GM12801 (cell line): ENCODE data around the gene NEB.

Experiments used
- CTCF ChIP-seq: IDR thresholded peaks from one replicate; pipeline ENCODE4 v1.5.1; 2011; ENCODE audit warnings: control low read depth; ENCODE audit not compliant: insufficient read length; ENCODE audit errors: extremely low read depth

NEB gene

DNA sequence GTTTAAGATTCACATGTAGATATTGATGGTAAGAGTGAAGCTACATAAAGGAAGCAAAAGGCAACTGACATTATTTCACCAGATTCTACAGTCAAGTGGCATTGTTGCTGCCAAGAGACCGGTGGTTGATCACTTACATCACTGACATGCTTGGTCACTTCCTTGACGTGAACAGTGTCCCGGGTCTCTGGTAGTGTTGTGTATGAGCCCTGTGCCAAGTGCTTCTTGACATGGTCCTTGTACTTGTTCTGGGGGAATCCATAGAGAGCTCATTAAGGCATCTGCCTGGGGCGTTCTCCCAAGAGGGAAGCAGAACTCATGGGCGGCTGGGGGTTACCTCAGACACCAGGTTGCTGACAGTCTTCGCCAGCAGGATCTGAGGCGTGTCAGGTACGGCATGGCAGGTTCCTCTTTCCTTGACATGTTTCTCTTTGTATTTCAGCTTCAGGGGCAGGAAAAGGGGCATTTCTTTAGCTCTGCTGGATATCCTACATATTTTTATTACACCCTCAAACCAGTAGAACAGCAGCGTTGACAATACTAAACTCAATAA is 208.4 kb downstream of the NEB start:
- TF ChIP-seq CTCF: no peak

DNA sequence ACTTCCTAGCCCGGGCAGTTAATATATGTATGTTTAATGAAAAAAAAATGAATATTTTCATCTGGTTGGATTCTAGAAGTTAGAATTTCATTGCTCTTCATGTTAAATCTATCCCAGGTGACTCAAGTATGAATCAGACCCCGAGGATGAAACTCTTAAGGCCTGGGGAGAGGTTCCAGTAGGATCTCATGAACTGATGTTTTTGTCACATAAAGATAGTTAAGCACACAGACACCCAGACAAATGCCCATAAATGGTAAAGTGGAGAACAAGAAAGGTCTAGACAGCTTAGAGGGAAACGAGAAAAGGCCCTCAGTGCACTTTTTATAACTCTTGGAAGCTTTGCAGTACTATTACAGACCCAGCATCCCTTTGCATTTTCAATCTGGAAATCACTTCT is 210.4 kb downstream of the NEB start:
- no peak for TF ChIP-seq CTCF

DNA sequence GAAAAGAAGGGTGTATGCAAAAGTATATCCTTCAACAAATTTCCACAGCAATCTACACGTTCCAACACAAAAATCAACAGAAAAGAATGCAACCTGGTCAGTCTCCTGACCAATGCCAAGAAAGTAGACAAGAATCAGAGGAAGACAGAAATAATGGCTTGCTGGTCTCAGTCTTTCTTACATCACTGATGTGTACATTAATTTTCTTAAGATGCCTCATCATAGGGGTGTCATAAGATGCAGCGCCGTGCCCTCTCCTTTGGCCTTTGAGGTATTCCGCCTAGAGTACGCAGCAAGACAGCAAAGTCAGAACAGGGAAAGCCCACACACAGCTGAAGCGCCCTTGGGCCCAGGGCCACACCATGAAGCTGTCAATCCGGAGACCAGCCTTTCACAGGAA is 211.7 kb downstream of the NEB start:
- no peak for TF ChIP-seq CTCF

DNA sequence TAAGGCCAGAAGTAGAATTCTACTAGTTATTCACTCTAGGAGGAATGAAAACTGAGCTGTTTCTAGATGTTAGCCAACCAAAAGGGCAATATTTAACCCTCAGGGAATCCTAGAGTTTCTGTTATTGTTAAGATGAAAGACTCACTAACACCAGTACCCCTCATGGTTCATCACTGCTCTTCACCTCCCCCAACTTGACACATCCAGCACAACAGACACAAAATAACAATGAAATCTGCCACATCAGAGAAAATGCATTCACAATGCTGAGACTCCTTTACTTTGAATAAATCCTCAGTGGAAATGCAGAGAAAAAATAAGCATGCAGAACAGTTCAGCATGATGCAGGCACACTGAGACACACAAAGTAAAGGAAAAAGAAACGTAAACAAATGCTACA is 213.3 kb downstream of the NEB start:
- TF ChIP-seq CTCF: no peak

DNA sequence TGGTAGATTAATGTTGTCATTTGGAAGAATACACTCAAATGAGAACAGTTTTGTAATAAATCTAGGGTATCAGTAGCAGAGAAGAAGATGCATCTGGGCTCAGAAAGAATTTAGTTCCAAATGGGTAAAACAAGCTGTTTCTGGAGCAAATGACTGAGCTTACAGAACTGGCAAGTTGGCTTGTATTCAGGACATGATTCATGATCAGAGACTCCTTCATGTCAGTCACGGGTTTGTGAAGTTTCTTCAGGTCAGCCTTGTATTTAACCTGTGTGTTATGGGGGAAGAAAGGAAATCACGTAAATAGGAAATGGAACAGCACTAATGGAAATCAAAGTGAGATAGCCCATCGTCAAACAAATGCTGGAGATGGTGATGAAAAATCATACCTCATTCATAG is 215.5 kb downstream of the NEB start:
- no peak for TF ChIP-seq CTCF

GRCh38 chr2:151508519-151508918 is 225.8 kb downstream of the NEB start:
- TF ChIP-seq CTCF: no peak

DNA sequence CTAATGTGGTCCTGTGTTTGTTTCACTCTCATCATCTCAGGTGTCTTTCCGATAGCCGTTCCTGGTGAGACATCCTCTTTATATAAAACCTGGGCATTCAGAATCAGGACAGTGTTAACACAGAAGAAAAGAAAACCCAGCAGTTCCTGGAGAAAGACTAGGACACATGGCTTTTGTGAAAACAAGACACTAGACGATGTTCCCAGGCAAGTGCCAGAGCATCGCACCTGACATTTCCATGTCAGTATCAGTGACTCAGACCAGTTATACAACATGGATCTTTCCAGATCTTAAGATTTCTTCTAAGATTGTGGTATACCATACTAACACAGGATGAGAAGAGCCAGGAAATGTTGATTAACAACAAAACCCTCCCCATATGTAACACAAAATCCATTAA is 228.1 kb downstream of the NEB start:
- no peak for TF ChIP-seq CTCF

GRCh38 chr2:151498178-151498577 is 236.1 kb downstream of the NEB start:
- TF ChIP-seq CTCF: no peak
